Femur (tissue), 1 donor: Measurements from ENCODE around the gene CEACAM4.
"Not testable (repeated sequence)": the region's sequence is repeated elsewhere in the genome, so short reads cannot be mapped to it uniquely, and the experiment has no call there.

Experiments
- DNase-seq: peaks from one replicate; pipeline ENCODE4 v3.0.0-alpha.2; 2017

The CEACAM4 gene

DNA sequence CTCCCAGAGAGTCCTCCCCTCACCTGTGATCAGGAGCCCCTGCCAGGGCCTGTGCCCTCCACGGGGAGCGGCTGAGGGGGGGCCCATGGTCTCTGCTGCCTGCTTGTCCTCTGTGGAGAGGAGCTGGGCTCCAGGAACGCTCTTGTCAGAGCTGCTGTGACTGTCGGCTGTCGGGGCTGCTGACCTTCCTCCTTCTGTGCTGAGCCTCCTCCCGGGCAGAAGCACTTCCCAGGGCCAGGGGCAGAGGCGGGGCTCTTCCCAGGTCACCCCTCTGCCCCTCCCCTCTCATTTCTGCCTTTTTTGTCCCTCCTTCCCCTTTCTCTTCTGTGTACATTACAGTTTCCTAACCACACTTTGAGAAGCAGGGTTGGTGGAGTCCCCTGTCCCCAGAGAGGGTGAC lies at the start of gene CEACAM4:
TSS of gene CEACAM4 (minus strand) at position 198 of the 400 bp plus-strand sequence. CDS start at position 87, 111 bp downstream.
- no peak for DNase-seq

GRCh38 chr19:41671486-41671885 lies 44.6 kb upstream of the CEACAM4 start:
- DNase-seq = no peak

- no peak for DNase-seq
These were observed 43.9 kb upstream of the CEACAM4 start for GRCh38 chr19:41670755-41671154.

DNA sequence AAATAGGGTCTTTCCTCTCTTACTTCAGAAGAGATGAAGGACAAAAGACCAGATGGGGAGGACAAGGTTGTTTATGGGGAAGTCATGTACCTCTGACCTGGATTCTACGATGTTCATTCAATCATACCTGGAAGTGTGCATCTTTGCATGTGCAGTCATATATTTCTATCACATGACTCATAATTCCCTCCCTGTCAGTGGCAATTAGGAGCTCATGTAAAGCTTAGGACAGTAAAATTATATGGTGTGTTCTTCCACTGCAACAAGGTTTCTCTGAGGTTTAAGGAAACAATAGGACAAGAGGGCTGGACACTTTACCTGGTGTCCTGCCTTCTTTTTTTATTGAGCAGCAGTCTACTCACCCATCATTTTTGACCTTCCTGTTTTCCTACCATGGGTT lies 41.4 kb upstream of the CEACAM4 start:
- DNase-seq = no peak

DNA sequence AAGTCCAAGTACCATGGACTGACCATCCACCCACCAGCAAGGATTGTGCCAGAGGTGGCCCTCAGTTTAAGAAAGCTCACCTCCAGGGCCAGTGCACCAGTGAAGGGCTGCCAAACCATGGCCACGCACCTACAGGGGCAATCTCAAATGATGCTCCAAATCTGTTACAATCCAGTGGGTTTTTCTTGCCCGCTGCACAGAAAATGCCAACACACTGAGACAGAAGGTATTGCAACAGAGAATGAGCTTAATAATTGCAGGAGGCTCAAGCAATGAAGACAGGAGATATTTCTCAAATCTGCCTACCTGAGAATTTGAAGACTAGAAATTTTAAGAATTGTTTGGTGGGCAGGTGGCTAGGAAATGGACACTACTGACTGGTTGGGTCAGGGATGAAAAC lies 39.2 kb upstream of the CEACAM4 start:
- DNase-seq = no peak

- no peak for DNase-seq
These were observed 30.3 kb upstream of the CEACAM4 start for GRCh38 chr19:41657157-41657556.

GRCh38 chr19:41656756-41657155 lies 29.9 kb upstream of the CEACAM4 start:
- not testable (repeated sequence) for DNase-seq

DNA sequence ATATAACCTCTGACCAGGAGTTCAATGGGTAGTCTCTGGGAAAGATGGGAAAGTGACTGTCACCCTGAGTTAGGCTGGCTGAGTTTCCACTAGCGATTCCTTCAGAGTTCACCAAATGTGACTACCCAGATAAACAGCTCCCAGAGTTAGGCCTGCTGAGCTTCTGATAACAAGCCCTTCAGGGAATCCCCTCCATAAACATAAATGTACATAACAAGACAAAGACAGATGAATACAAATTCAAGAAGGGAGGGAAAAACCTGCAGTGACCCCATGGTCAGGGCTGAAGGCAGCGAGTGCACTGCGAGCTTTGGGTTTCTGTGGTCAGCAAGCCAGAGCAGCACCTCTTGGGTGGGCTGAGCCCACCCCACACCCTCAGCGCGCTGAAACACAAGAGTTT lies 25.4 kb upstream of the CEACAM4 start:
- DNase-seq = no peak

GRCh38 chr19:41649827-41650226 lies 23.0 kb upstream of the CEACAM4 start:
- no peak for DNase-seq

- no peak for DNase-seq
These were observed 19.8 kb upstream of the CEACAM4 start for GRCh38 chr19:41646589-41647204.

DNA sequence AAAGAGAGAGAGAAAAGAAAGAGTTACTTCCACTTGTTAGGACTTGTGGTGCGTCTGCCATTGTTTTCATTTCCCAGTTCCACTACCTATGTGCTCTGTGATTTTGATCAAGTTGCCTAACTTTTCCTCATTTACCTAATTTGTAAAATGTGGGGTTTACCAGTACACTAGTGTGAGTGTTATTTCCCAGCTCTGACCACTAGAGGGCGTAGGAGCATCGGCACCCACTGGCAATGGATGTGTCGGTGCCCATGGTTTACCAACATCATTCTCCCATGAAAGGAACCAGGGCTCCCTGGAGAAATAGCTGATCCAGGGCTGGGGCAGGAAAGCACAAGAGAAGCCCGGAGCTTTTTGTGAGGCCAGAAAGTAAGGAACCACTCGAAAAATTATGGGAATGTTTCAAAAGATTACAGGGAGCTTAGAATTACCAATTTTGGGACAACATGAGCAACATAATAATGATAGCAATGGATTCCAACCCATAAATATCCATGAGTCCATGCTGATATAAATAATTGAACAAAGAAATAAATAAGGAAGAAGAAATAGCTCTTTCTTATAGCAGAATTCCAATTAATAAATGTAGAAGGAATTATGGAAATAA lies 15.1 kb upstream of the CEACAM4 start:
- DNase-seq = no peak

DNA sequence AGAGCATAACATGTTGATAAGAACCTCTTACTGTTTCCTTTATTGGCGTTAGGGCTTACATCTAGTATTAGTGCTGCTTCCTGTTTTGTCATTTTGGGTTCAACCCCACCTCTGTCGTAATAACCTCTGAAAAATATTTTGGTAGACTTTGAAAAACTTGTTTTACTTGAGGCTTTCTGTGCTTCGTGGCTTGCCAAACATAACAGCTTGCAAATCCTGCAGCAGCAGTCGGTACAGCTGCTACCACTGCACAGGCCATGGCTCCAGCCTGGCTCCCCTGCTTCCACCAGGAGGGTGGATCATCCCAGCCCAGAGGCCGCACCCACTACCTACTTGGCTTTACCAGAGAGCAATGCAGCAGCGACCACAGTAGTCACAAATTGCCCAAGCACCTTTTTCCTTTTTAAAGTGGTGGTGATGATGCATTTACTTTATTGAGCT lies 11.8 kb upstream of the CEACAM4 start:
- DNase-seq = no peak

DNA sequence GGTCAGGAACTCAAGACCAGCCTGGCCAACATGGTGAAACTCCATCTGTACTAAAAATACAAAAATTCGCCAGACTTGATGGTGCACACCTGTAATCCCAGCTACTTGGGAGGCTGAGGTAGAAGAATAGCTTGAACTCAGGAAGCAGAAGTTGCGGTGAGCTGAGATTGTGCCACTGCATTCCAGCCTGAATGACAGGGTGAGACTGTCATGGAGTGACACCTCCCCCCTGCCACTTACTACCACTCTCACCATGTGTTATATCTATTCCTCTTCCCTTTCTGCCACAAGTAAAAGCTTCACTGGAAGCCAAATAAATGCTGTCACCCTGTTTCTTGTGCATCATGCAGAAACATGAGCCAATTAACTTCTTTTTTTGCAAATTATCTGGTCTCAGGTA lies 10.6 kb upstream of the CEACAM4 start:
- DNase-seq = no peak

- no peak for DNase-seq
These were observed 1.2 kb upstream of the CEACAM4 start for GRCh38 chr19:41627966-41628675.

DNA sequence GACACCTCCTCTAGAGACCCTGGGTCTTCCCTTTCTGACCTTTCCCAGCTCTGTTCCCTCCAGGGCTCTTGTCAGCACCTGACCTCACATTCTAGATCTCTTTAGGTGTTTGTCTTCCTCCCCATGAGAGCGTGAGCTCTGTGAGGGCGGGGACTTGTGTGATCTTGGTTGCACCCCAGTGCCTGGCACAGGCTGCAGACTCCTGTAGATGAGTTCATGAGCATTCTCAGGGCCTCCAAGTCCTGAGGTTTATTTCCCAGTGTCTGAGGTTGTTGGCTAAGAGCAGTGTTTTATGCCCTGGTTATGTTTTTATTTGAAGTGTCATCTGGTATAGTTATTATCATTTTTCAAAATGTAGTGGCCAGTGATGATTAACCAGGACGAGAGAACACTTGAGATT lies 596 bp downstream of the CEACAM4 start:
- DNase-seq = no peak

GRCh38 chr19:41624937-41625336 lies 1.9 kb downstream of the CEACAM4 start:
- DNase-seq = no peak

DNA sequence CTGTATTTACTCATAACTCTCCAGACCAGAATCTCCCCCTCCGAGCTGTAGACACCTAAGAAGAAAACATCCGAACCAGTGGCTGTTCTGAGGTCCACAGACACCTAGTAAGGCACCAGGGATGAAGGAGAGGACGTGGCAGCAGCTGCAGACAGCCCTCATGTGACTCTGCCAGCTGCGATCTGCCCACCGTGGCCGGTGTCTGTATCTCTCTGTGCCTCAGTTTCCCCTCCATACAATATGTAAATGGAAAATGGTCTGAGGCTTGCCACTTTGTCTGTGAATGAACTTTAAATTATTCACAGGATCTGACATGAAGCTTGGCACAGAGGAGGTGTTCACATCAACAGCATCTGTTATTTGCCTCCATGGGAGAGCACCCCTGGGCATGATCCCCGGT lies 2.4 kb downstream of the CEACAM4 start:
- no peak for DNase-seq

GRCh38 chr19:41623360-41623759 lies 3.5 kb downstream of the CEACAM4 start:
- DNase-seq = no peak

GRCh38 chr19:41621654-41622053 lies 5.2 kb downstream of the CEACAM4 start:
- no peak for DNase-seq

GRCh38 chr19:41621226-41621625 lies 5.6 kb downstream of the CEACAM4 start:
- DNase-seq = no peak

GRCh38 chr19:41620171-41620570 lies 6.7 kb downstream of the CEACAM4 start:
- no peak for DNase-seq

GRCh38 chr19:41619018-41619556 lies 7.8 kb downstream of the CEACAM4 start:
- DNase-seq = no peak

DNA sequence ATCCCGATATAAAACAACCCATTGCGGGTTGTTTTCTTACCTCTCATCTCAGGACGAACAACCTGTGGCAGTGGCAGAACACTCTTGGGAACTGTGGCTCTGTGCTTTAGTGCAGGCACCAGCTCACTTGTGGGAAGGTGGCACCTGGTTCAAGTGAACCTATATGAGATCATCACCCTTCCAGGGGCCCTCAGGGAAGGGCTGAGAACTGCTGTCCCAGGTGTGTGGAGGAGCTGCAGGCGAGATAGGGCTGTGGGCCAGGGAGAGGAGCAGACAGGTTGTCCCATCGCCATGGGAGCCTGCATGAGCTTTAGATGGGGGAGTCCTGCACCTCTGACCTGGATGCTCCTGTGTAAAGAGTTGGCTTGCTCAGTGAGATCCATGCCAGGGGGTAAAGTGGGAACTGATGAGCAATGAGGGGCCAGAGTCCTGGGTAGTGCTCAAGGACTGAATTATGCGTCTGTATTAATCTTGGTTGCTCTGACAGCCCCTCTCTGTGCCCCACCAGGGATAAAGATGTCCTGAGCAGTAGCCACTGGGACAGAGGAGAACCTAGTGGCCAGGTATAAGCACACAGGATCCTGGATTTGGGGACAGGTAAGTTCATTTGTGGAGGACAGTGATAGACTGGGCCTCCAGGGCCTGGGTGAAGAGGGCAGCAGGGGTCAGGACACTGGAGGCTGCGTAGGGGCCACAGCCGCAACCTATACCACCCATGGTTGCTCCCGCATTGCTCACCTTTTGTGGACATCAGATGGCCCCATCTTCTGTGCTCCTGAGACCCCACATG lies 8.7 kb downstream of the CEACAM4 start:
- DNase-seq = no peak
